A549 treated with GW870086 at 1 μM for 4 hours (cell line): Measurements from ENCODE around the gene JUN. TPM values are rescaled to one million over a fixed set of nuclear protein-coding genes. Genes with fewer than 3 reads are reported as not detected.

Experiments used
- total RNA-seq: library from RNA; stranded (reverse); fragments of 200-300 nt; extraction: Qiagen RNA extraction; gene quantifications from 5 replicates; pipeline ENCODE4 v1.2.3, GENCODE V29; 2022; ENCODE audit warnings: low read depth

The JUN gene
- 21.2 to 31.4 TPM (median 28.2 TPM) in 5 replicates for total RNA-seq

GRCh38 chr1:58783993-58784757, at the start of gene JUN:
Gene JUN (minus strand): TSS chr1:58784047. CDS start chr1:58783070, 977 bp downstream.

Other genes with a start within 250 kb of the JUN start
- gene OMA1, start 237.3 kb downstream of the JUN start, total RNA-seq, result 4.7 to 6.4 TPM (median 5.1 TPM) in 5 replicates
- gene TACSTD2, start 206.8 kb downstream of the JUN start, total RNA-seq, result not detected in 5 replicates
- gene MYSM1, start 84.0 kb downstream of the JUN start, total RNA-seq, result 4.0 to 5.6 TPM (median 5.1 TPM) in 5 replicates